Embryonic facial prominence (tissue), 1 donor: ENCODE data around the gene EHD4.

ENCODE experiments used
- DNase-seq: peaks from one replicate; pipeline ENCODE4 v3.0.0-alpha.2; 2016; ENCODE audit errors: extremely low spot score

The EHD4 gene

GRCh38 chr15:41919954-41920538 lies 52.3 kb downstream of the EHD4 start:
- DNase-seq = no peak

- no peak for DNase-seq
Observed at GRCh38 chr15:41919201-41919820, 53.0 kb downstream of the EHD4 start.

GRCh38 chr15:41918506-41919126 lies 53.7 kb downstream of the EHD4 start:
- DNase-seq = no peak

GRCh38 chr15:41917767-41918430 lies 54.5 kb downstream of the EHD4 start:
- no peak for DNase-seq

GRCh38 chr15:41915255-41915994 lies 56.9 kb downstream of the EHD4 start:
- no peak for DNase-seq

GRCh38 chr15:41914411-41914810 lies 57.9 kb downstream of the EHD4 start:
- DNase-seq = no peak

- no peak for DNase-seq
Observed at GRCh38 chr15:41913256-41913655, 59.1 kb downstream of the EHD4 start.

GRCh38 chr15:41911691-41912345 lies 60.5 kb downstream of the EHD4 start:
- DNase-seq = no peak

- DNase-seq = no peak
Observed at GRCh38 chr15:41908736-41909461, 63.5 kb downstream of the EHD4 start.

GRCh38 chr15:41907141-41907540 lies 65.2 kb downstream of the EHD4 start:
- DNase-seq = no peak

GRCh38 chr15:41906608-41907007 lies 65.7 kb downstream of the EHD4 start:
- no peak for DNase-seq

GRCh38 chr15:41905036-41905793 lies 67.1 kb downstream of the EHD4 start:
- DNase-seq = no peak

GRCh38 chr15:41904541-41905005 lies 67.8 kb downstream of the EHD4 start:
- DNase-seq = no peak

GRCh38 chr15:41903782-41904181 lies 68.6 kb downstream of the EHD4 start:
- no peak for DNase-seq

- no peak for DNase-seq
Observed at GRCh38 chr15:41901431-41901830, 70.9 kb downstream of the EHD4 start.

GRCh38 chr15:41900526-41901380 lies 71.6 kb downstream of the EHD4 start:
- DNase-seq = no peak

- no peak for DNase-seq
Observed at GRCh38 chr15:41899854-41900442, 72.4 kb downstream of the EHD4 start.

GRCh38 chr15:41897363-41897799 lies 75.0 kb downstream of the EHD4 start:
- no peak for DNase-seq

GRCh38 chr15:41896566-41896965 lies 75.8 kb downstream of the EHD4 start:
- DNase-seq = no peak
